ENCODE data around the gene KCNJ6. TPM values are rescaled to one million over a fixed set of nuclear protein-coding genes. Genes with fewer than 3 reads are reported as not detected.
"Not testable (repeated sequence)": the region's sequence is repeated elsewhere in the genome, so short reads cannot be mapped to it uniquely, and the experiment has no call there.

Gene KCNJ6
- total and polyA plus RNA-seq, 4 donors, result 0.16 TPM; not detected in 3

DNA sequence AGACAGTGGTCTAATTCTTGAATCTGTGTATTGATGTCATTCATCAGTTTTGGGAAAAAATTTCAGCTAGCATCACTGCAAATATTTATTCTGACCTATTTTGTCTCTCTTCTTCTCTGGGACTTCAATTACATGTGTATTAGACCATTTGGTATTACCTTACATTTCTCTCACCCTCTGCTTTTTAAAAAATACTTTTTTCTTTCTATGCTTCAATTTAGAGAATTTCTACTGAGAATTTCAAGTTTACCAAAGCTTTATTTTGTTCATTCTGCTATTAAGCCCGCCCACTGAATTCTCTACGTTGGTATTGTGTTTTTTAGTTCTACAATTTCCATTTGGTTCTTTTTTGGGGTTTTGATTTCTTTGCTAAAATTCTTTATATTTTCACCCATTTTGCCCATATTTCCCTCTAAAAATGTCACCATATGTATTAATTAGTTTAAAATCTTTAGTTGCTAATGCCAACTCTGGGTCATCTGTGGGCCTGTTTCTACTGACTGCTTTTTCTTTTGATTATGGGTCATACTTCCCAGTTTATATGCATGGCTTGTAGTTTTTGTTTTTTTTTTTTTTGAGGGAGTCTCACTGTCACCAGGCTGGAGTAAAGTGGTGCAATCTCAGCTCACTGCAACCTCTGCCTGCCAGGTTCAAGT is 337.7 kb downstream of the KCNJ6 start:
- intact Hi-C loops (cut with DNase I), result no loop called here

DNA sequence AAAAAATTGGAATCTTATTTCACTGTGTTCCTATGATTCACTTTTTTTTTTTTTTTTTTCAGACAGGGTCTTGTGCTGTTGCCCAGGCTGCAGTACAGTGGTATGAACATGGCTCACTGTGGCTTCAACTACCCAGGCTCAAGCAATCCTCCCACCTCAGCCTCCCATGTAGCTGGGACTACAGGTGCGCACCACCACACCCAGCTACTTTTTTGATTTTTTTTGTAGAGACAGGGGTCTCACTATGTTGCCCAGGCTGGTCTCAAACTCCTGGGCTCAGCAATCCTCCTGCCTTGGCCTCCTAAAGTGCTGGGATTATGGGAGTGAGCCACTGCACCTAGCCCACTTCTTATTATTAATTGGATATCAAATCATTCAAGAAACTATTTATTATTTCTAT is 339.3 kb downstream of the KCNJ6 start:
- H3K27ac ChIP-seq (ENCODE audit: low read depth in 1 of 2, low read length in 2 of 2); H3K27me3 ChIP-seq (ENCODE audit: control insufficient read depth in 1 of 2, insufficient read depth in 2 of 2, low read length in 1 of 2); intact Hi-C loops (cut with DNase I); H3K9me3 ChIP-seq (ENCODE audit: control insufficient read depth, low read length); ATAC-seq (ENCODE audit: low FRiP score); H3K36me3 ChIP-seq (ENCODE audit: control insufficient read depth in 1 of 2, insufficient read depth in 2 of 2, low read length in 1 of 2); H3K4me3 ChIP-seq (ENCODE audit: low read length in 2 of 2); H3K4me1 ChIP-seq (ENCODE audit: control insufficient read depth in 1 of 2, insufficient read depth in 2 of 2, low read length in 2 of 2): not testable (repeated sequence)
- peak in 1 of 2 donors; percentile 7 for DNase-seq
- 96 to 99% methylated on average over 1 of the region's 1 CpG for WGBS, 2 donors

More for the DNA sequence above, 337.7 kb downstream of the KCNJ6 start:
- 94% methylated on average over 2 of the region's 2 CpGs for WGBS, 2 donors
- Histone ChIP-seq H3K4me3 (ENCODE audit: low read length in 2 of 2) (no peak overlapping the region), H3K36me3 (ENCODE audit: control insufficient read depth in 1 of 2, insufficient read depth in 2 of 2, low read length in 1 of 2) (no peaks in the 10 kb centered on the region), H3K9me3 (ENCODE audit: control insufficient read depth, low read length) (peaks cover 1% of the 10 kb centered on the region), H3K27ac (ENCODE audit: low read depth in 1 of 2, low read length in 2 of 2) (no peak overlapping the region), H3K27me3 (ENCODE audit: control insufficient read depth in 1 of 2, insufficient read depth in 2 of 2, low read length in 1 of 2) (no peaks in the 10 kb centered on the region), H3K4me1 (ENCODE audit: control insufficient read depth in 1 of 2, insufficient read depth in 2 of 2, low read length in 2 of 2) (no peaks in the 10 kb centered on the region)
- no peak for ATAC-seq (ENCODE audit: low FRiP score)
- DNase-seq, result no peak

DNA sequence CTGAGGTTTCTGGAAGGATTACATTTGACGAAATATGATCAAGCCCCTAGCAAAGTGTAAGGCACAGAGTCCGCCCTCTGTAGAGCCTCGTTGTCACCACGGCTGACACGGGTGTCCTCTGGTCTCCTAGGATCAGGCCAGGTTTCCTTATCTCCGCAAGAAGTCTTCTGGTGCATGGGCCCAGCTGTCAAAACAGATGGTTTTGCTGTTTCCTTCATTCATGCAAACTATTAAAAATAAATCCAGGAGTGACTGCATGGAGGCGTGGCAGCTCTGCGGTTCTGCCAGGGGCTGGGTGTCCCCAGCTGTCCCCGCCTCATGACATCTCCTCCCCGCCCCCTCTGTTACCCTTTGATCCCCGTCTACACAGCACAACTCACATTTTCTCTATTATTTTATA is 340.7 kb downstream of the KCNJ6 start:
- H3K4me3 ChIP-seq (ENCODE audit: low read length in 2 of 2), result no peak overlapping the region
- 83% methylated on average over 11 of the region's 11 CpGs for WGBS, 2 donors
- peaks cover 1% of the 10 kb centered on the region for H3K9me3 ChIP-seq (ENCODE audit: control insufficient read depth, low read length)
- ATAC-seq (ENCODE audit: low FRiP score), result no peak
- no peaks in the 10 kb centered on the region for H3K27me3 ChIP-seq (ENCODE audit: control insufficient read depth in 1 of 2, insufficient read depth in 2 of 2, low read length in 1 of 2)
- no peaks in the 10 kb centered on the region for H3K4me1 ChIP-seq (ENCODE audit: control insufficient read depth in 1 of 2, insufficient read depth in 2 of 2, low read length in 2 of 2)
- H3K36me3 ChIP-seq (ENCODE audit: control insufficient read depth in 1 of 2, insufficient read depth in 2 of 2, low read length in 1 of 2), result no peaks in the 10 kb centered on the region
- intact Hi-C loops (cut with DNase I), result no loop called here
- peak in 1 of 2 donors; percentile 27 for DNase-seq
- H3K27ac ChIP-seq (ENCODE audit: low read depth in 1 of 2, low read length in 2 of 2), result no peak overlapping the region

DNA sequence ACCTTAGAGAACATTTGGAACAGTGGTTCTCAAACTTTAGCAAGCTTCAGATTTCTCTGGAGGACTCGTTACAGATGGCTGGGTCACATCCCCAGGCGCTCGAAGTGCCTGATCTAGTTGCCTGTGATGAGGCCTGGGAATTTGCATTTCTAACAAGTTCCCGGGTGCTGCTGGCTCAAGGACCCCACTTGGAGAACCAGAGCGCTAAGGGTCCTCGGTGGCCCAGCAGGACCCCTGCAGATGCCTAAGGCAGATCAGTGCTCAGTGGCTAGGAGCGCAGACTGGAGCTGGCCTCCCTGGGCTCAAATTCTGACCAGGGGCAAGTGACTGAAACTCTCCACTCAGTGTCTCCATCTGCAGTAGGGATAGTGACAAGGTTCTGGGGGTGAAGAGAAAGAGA is 341.5 kb downstream of the KCNJ6 start:
- Histone ChIP-seq H3K4me3 (ENCODE audit: low read length in 2 of 2) (no peak overlapping the region), H3K27me3 (ENCODE audit: control insufficient read depth in 1 of 2, insufficient read depth in 2 of 2, low read length in 1 of 2) (no peaks in the 10 kb centered on the region), H3K36me3 (ENCODE audit: control insufficient read depth in 1 of 2, insufficient read depth in 2 of 2, low read length in 1 of 2) (no peaks in the 10 kb centered on the region), H3K9me3 (ENCODE audit: control insufficient read depth, low read length) (peaks cover 1% of the 10 kb centered on the region), H3K27ac (ENCODE audit: low read depth in 1 of 2, low read length in 2 of 2) (no peak overlapping the region), H3K4me1 (ENCODE audit: control insufficient read depth in 1 of 2, insufficient read depth in 2 of 2, low read length in 2 of 2) (no peaks in the 10 kb centered on the region)
- ATAC-seq (ENCODE audit: low FRiP score), result no peak
- 98 to 99% methylated on average over 7 of the region's 7 CpGs for WGBS, 2 donors
- intact Hi-C loops (cut with DNase I), result no loop called here
- DNase-seq, result no peak

DNA sequence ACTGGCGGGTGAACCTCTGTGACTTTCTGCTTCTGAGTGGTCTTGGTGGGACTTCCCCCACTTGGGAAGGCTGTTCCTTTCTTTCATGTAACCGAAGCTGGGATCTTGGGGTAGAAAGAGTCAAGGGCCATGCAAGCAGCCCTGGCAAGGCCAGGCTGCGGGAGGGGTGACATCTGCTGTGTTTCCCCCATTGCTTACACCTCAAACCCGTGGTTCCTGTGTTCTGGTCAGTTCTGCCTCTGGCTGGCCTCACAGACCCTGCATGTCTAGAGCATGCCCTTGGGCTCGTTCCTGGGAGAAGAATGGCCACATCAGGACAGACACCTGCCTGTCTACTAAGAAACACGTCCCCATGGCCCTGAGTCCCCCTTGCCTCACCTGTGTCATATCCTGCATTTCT is 341.9 kb downstream of the KCNJ6 start:
- Histone ChIP-seq H3K36me3 (ENCODE audit: control insufficient read depth in 1 of 2, insufficient read depth in 2 of 2, low read length in 1 of 2) (no peaks in the 10 kb centered on the region), H3K27ac (ENCODE audit: low read depth in 1 of 2, low read length in 2 of 2) (no peak overlapping the region), H3K4me1 (ENCODE audit: control insufficient read depth in 1 of 2, insufficient read depth in 2 of 2, low read length in 2 of 2) (no peaks in the 10 kb centered on the region), H3K27me3 (ENCODE audit: control insufficient read depth in 1 of 2, insufficient read depth in 2 of 2, low read length in 1 of 2) (no peaks in the 10 kb centered on the region), H3K9me3 (ENCODE audit: control insufficient read depth, low read length) (peaks cover 1% of the 10 kb centered on the region), H3K4me3 (ENCODE audit: low read length in 2 of 2) (no peak overlapping the region)
- ATAC-seq (ENCODE audit: low FRiP score), result no peak
- intact Hi-C loops (cut with DNase I), result no loop called here
- 91 to 94% methylated on average over 6 of the region's 6 CpGs for WGBS, 2 donors
- no peak for DNase-seq

DNA sequence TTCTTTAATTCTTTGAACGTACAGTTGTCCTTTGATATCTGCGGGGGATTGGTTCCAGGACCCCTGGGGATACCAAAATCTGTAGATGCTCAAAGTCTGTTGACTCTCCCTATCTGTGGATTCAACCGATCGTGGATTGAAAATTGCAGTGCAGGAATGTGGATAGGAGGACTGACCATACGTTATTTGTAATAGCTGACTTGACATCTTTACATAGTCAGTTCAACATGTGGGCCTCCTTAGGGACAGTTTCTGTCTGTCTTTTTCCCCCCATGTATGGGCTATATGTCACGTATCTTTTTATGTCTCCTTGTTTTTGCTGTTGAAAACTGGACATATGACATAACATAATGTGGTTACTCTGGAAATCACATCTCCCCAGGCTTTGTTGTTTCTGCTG is 344.8 kb downstream of the KCNJ6 start:
- no peak for DNase-seq
- H3K4me3 ChIP-seq (ENCODE audit: low read length in 2 of 2), result no peak overlapping the region
- no peaks in the 10 kb centered on the region for H3K36me3 ChIP-seq (ENCODE audit: control insufficient read depth in 1 of 2, insufficient read depth in 2 of 2, low read length in 1 of 2)
- H3K27ac ChIP-seq (ENCODE audit: low read depth in 1 of 2, low read length in 2 of 2), result no peak overlapping the region
- H3K9me3 ChIP-seq (ENCODE audit: control insufficient read depth, low read length), result no peaks in the 10 kb centered on the region
- H3K27me3 ChIP-seq (ENCODE audit: control insufficient read depth in 1 of 2, insufficient read depth in 2 of 2, low read length in 1 of 2), result no peaks in the 10 kb centered on the region
- no peaks in the 10 kb centered on the region for H3K4me1 ChIP-seq (ENCODE audit: control insufficient read depth in 1 of 2, insufficient read depth in 2 of 2, low read length in 2 of 2)
- WGBS, 2 donors, result 51 to 62% methylated on average over 6 of the region's 6 CpGs
- ATAC-seq (ENCODE audit: low FRiP score), result no peak
- intact Hi-C loops (cut with DNase I), result no loop called here

DNA sequence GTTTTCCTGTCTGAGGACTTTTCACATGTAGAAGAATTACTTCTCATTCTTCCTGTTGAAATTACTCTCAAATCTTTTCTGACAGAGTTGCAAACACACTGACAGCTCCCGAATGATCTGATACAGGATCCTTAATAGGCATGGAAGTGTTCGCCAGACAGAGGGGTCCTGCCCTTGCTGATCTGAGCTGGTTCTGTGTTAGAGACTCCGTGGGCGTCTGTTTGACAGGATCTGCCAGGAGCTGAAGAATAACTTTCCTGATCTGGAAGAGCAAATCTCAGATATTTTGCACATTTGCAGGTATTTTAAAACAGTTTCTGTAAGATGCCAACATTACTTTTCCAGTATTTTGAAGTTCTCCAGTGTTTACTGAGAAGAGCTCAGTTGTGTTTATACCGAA is 347.3 kb downstream of the KCNJ6 start:
- ATAC-seq (ENCODE audit: low FRiP score) (no peak), DNase-seq (no peak)
- WGBS, 2 donors, result 61 to 64% methylated on average over 5 of the region's 5 CpGs
- H3K9me3 ChIP-seq (ENCODE audit: control insufficient read depth, low read length), result no peaks in the 10 kb centered on the region
- intact Hi-C loops (cut with DNase I), result loop anchor here (5.0 to 10.0 kb wide), 3 partner anchors 88 to 304 kb away; partner anchors contain the start of gene VPS26C (in 2 of the 2)
- H3K27ac ChIP-seq (ENCODE audit: low read depth in 1 of 2, low read length in 2 of 2), result no peak overlapping the region
- H3K27me3 ChIP-seq (ENCODE audit: control insufficient read depth in 1 of 2, insufficient read depth in 2 of 2, low read length in 1 of 2), result no peaks in the 10 kb centered on the region
- H3K36me3 ChIP-seq (ENCODE audit: control insufficient read depth in 1 of 2, insufficient read depth in 2 of 2, low read length in 1 of 2), result no peaks in the 10 kb centered on the region
- no peak overlapping the region for H3K4me3 ChIP-seq (ENCODE audit: low read length in 2 of 2)
- no peaks in the 10 kb centered on the region for H3K4me1 ChIP-seq (ENCODE audit: control insufficient read depth in 1 of 2, insufficient read depth in 2 of 2, low read length in 2 of 2)

DNA sequence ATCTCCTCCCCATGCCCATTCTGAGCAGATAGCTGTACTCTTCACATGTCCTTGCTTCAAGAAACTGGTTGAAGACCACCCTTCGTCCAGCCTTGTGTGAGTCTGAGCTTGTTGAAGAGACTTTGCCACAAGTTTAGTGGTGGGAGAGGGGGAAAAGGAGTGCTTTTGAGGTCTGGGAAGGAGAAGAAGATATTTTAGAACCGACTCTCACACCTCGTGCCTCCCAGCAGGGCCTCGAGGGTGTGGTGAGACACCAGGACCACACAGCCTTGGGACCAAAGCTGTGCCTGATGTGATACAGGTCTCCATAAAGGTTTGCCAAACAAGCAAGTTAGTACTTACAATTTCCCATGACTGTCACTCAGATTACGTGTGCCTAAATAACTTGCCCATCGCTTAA is 347.8 kb downstream of the KCNJ6 start:
- no peaks in the 10 kb centered on the region for H3K9me3 ChIP-seq (ENCODE audit: control insufficient read depth, low read length)
- WGBS, 2 donors, result 69 to 70% methylated on average over 6 of the region's 6 CpGs
- H3K4me3 ChIP-seq (ENCODE audit: low read length in 2 of 2), result no peak overlapping the region
- intact Hi-C loops (cut with DNase I), result loop anchor here (5.0 to 10.0 kb wide), 3 partner anchors 89 to 304 kb away; partner anchors contain the start of gene VPS26C (in 2 of the 2)
- H3K27ac ChIP-seq (ENCODE audit: low read depth in 1 of 2, low read length in 2 of 2), result no peak overlapping the region
- no peaks in the 10 kb centered on the region for H3K36me3 ChIP-seq (ENCODE audit: control insufficient read depth in 1 of 2, insufficient read depth in 2 of 2, low read length in 1 of 2)
- H3K27me3 ChIP-seq (ENCODE audit: control insufficient read depth in 1 of 2, insufficient read depth in 2 of 2, low read length in 1 of 2), result no peaks in the 10 kb centered on the region
- no peaks in the 10 kb centered on the region for H3K4me1 ChIP-seq (ENCODE audit: control insufficient read depth in 1 of 2, insufficient read depth in 2 of 2, low read length in 2 of 2)
- ATAC-seq (ENCODE audit: low FRiP score) (no peak), DNase-seq (no peak)

All from aorta (tissue), 5 donors.